T-cell (primary cell): ENCODE results near the gene CUL2. TPM values are rescaled to one million over a fixed set of nuclear protein-coding genes. Genes with fewer than 3 reads are reported as not detected.

Source experiments
- ATAC-seq, 4 experiments: fragments of 200-7000 bp in 3 of 4; fragments of 150-1000 bp in 1 of 4; cut with Tn5 transposase; replicated peaks in 1 of 4; 1 replicate in 3 of 4; 2 replicates in 1 of 4; pipeline ENCODE4 v1.10.0; 2021; ENCODE audit warnings: moderate library complexity in 3 of 4, mild to moderate bottlenecking in 2 of 4, moderate number of reproducible peaks in 1 of 4
- CTCF ChIA-PET, 2 donors: fragments of 300-600 bp; sonication (Branson Sonifier 250); formaldehyde crosslinking; loops; one replicate each; lab custom pipeline; 2022; ENCODE audit warnings: antibody characterized with exemption in 2 of 2; lab: Charles Lee
- POLR2A ChIA-PET, 2 donors: fragments of 300-600 bp; sonication (Branson Sonifier 250); formaldehyde crosslinking; loops; one replicate each; lab custom pipeline; 2022; ENCODE audit warnings: antibody characterized with exemption in 2 of 2; lab: Charles Lee
- DNase-seq, 35 experiments: peaks; one replicate each; pipeline versions ENCODE4 v3.0.0 to v3.0.0-alpha.2; 2013 to 2023
- H3K27ac ChIP-seq: one replicate; pipeline ENCODE4 v1.5.1; 2013; ENCODE audit warnings: low read length
- H3K27me3 ChIP-seq, 2 experiments: replicated peaks in 1 of 2; 1 replicate in 1 of 2; 2 replicates in 1 of 2; pipeline versions ENCODE4 v1.6.1 to v1.7.0; 2013; ENCODE audit warnings: low read length in 1 of 2, mixed read lengths in 1 of 2; ENCODE audit not compliant: control insufficient read depth in 2 of 2, insufficient read depth in 2 of 2; ENCODE audit errors: extremely low read depth in 1 of 2
- H3K36me3 ChIP-seq, 2 donors: 1 replicate in 1 of 2; 2 replicates in 1 of 2; pipeline versions ENCODE4 v1.6.1 to v1.7.0; 2013; ENCODE audit warnings: low read length in 1 of 2; ENCODE audit not compliant: control insufficient read depth in 2 of 2, insufficient read depth in 1 of 2; ENCODE audit errors: extremely low read depth in 1 of 2
- H3K4me1 ChIP-seq, 2 experiments: 1 replicate in 1 of 2; 2 replicates in 1 of 2; pipeline versions ENCODE4 v1.6.1 to v1.7.0; 2013; ENCODE audit warnings: low read length in 2 of 2, mixed read lengths in 1 of 2; ENCODE audit not compliant: insufficient read depth in 2 of 2, control insufficient read depth in 1 of 2; ENCODE audit errors: extremely low read depth in 1 of 2
- H3K4me3 ChIP-seq, 2 donors: 1 replicate in 1 of 2; 2 replicates in 1 of 2; pipeline versions ENCODE4 v1.5.1 to v1.7.0; 2013; ENCODE audit warnings: mild to moderate bottlenecking in 2 of 2, low read length in 1 of 2, moderate library complexity in 1 of 2; ENCODE audit not compliant: control insufficient read depth in 1 of 2; ENCODE audit errors: extremely low read depth in 1 of 2
- H3K9me3 ChIP-seq: 2 replicates; pipeline ENCODE4 v1.7.0; 2013
- H3K27ac Mint-ChIP-seq, 2 donors: one replicate each; pipeline ENCODE4 v1.8.0; 2020 to 2021; ENCODE audit warnings: mild to moderate bottlenecking in 2 of 2, mixed read lengths in 2 of 2
- H3K27me3 Mint-ChIP-seq, 2 donors: one replicate each; pipeline ENCODE4 v1.8.0; 2021 to 2022; ENCODE audit warnings: mixed read lengths in 2 of 2
- H3K36me3 Mint-ChIP-seq: one replicate; pipeline ENCODE4 v1.8.0; 2021; ENCODE audit warnings: mixed read lengths
- H3K4me1 Mint-ChIP-seq, 3 donors: one replicate each; pipeline ENCODE4 v1.8.0; 2020 to 2022; ENCODE audit warnings: mixed read lengths in 3 of 3, mild to moderate bottlenecking in 1 of 3
- H3K4me3 Mint-ChIP-seq, 3 donors: one replicate each; pipeline ENCODE4 v1.8.0; 2020 to 2022; ENCODE audit warnings: mild to moderate bottlenecking in 3 of 3, mixed read lengths in 3 of 3, moderate library complexity in 3 of 3
- H3K9me3 Mint-ChIP-seq, 3 donors: one replicate each; pipeline ENCODE4 v1.8.0; 2020 to 2022; ENCODE audit warnings: mixed read lengths in 3 of 3
- WGBS: methylation state at CpG from one replicate; pipeline ENCODE4 v1.1.5; 2013; ENCODE audit warnings: missing lambda C conversion rate; ENCODE audit not compliant: insufficient coverage; 5-methylcytosine and 5-hydroxymethylcytosine counted together
- total RNA-seq, 35 experiments: library from RNA in 6 of 35; stranded (reverse) in 6 of 35; fragments of 120-200 nt in 1 of 35; gene quantifications; one replicate each; pipeline versions ENCODE4 v1.2.1 to v1.2.4 and lab custom pipeline; 2013 to 2026

The CUL2 gene
- total RNA-seq, 5 donors from 2014 or later (not counting 1 experiment from before 2014, with no cell fraction given): 29.5 to 35.6 (median 31.2) TPM

DNA sequence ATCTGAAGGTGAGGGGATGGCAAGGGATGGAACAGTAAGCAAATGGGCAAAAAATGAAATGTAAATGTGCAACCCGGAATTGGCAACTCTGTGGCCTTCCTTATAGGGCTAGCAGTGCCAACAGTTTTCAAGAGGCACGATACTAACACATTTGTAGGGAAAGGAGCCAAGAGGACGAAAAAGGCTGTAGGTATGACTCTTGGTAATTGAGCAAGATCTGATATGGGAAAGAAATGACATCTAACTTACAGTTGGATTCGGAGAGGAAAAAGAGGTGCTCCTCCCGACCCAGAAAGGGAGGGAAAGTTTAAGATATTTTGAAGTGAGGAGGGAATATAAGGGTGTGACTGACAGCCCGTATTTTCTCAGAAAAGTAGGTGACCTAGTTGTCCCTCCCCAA lies 34.4 kb upstream of the CUL2 start:
- H3K4me1 Mint-ChIP-seq: peaks cover 18 to 41% (median 23%) of the 10 kb centered on the region in 3 donors
- Histone ChIP-seq H3K27ac (peak overlapping the region; percentile 16), H3K4me3 (no peak overlapping the region), H3K4me1 (peaks cover 3 to 21% of the 10 kb centered on the region in 2 experiments), H3K36me3 (no peaks in the 10 kb centered on the region), H3K27me3 (no peaks in the 10 kb centered on the region), H3K9me3 (no peaks in the 10 kb centered on the region)
- peak overlapping the region in 1 of 2 donors; percentile 58 for H3K27ac Mint-ChIP-seq
- H3K9me3 Mint-ChIP-seq: no peaks in the 10 kb centered on the region
- WGBS: 85% methylated on average over 4 of the region's 6 CpGs
- H3K36me3 Mint-ChIP-seq: no peaks in the 10 kb centered on the region
- no peak for DNase-seq
- no peak overlapping the region for H3K4me3 Mint-ChIP-seq
- ChIA-PET POLR2A (interaction anchor here (0.6 to 6.4 kb wide), 3 partner anchors 68 to 220 kb away, joined by 3 to 261 read pairs (median 3); no protein-coding TSS in a partner anchor), CTCF (interaction anchor here (0.8 to 12.6 kb wide), 3 partner anchors 71 to 95 kb away, joined by 3 to 253 read pairs (median 3); no protein-coding TSS in a partner anchor)
- ATAC-seq: no peak
- no peaks in the 10 kb centered on the region for H3K27me3 Mint-ChIP-seq

DNA sequence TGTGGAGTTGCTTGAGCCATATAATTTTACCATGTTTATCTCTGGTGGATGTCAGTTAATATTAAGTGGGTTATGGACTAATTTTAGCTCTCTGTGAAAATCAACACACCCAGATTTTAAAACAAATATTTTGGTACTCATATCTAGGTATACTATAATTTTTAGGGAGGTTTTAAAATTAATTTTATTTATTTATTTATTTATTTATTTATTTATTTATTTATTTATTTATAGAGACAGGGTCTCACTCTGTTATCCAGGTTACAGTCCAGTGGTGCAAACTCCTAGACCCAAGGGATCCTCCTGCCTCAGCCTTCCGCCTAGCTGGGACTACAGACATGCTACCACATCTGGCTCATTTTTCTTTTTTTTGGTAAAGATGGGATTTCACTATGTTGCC lies 29.2 kb upstream of the CUL2 start:
- no peaks in the 10 kb centered on the region for H3K36me3 Mint-ChIP-seq
- H3K27ac Mint-ChIP-seq: no peak overlapping the region

DNA sequence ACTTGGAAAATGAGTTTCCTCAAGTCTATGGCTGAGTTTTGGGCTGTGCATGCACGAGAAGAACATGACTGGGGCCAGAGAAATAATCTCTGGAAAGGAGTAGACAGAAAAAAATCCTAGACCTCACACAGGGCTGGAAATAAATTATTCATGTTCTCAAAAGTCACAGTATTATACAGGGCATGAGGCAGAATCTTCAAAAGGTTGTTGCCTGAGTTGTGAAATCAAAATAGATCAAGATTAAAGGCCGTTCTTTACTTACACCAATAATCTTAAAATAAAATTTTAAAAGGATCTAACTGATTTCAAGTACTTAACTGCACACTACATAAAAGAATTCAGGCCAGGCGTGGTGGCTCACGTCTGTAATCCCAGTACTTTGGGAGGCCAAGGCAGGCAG lies 22.4 kb upstream of the CUL2 start:
- peaks cover 2 to 3% of the 10 kb centered on the region in 2 donors for H3K27me3 Mint-ChIP-seq
- Histone ChIP-seq H3K27me3 (peaks cover 0 to 6% of the 10 kb centered on the region in 2 experiments), H3K36me3 (no peaks in the 10 kb centered on the region), H3K4me3 (no peak overlapping the region), H3K9me3 (no peaks in the 10 kb centered on the region), H3K27ac (no peak overlapping the region), H3K4me1 (no peaks in the 10 kb centered on the region)
- no peaks in the 10 kb centered on the region for H3K9me3 Mint-ChIP-seq
- POLR2A ChIA-PET: no interaction called here
- H3K4me3 Mint-ChIP-seq: no peak overlapping the region
- 29% methylated on average over 1 of the region's 4 CpGs for WGBS
- DNase-seq (no peak), ATAC-seq (no peak)
- CTCF ChIA-PET: no interaction called here
- no peaks in the 10 kb centered on the region for H3K36me3 Mint-ChIP-seq
- H3K27ac Mint-ChIP-seq: no peak overlapping the region
- no peaks in the 10 kb centered on the region for H3K4me1 Mint-ChIP-seq

More for the DNA sequence above, 29.2 kb upstream of the CUL2 start:
- ATAC-seq (no peak), DNase-seq (no peak)
- no peaks in the 10 kb centered on the region for H3K27me3 Mint-ChIP-seq
- H3K9me3 ChIP-seq: no peaks in the 10 kb centered on the region
- H3K36me3 ChIP-seq: no peaks in the 10 kb centered on the region
- no peak overlapping the region for H3K4me3 Mint-ChIP-seq
- peaks cover 0 to 12% (median 3%) of the 10 kb centered on the region in 3 donors for H3K4me1 Mint-ChIP-seq
- ChIA-PET POLR2A (interaction anchor here in 1 of 2 donors (2.0 kb wide), 1 partner anchor 76 kb away, joined by 11 read pairs; no protein-coding TSS in a partner anchor), CTCF (interaction anchor here (0.6 to 12.6 kb wide), 7 partner anchors 11 to 205 kb away, joined by 3 to 253 read pairs (median 5); no protein-coding TSS in a partner anchor)
- no peaks in the 10 kb centered on the region for H3K4me1 ChIP-seq
- H3K4me3 ChIP-seq: no peak overlapping the region
- no peaks in the 10 kb centered on the region for H3K27me3 ChIP-seq
- WGBS: no CpG with 5 or more reads among the region's 1 CpG
- no peaks in the 10 kb centered on the region for H3K9me3 Mint-ChIP-seq
- no peak overlapping the region for H3K27ac ChIP-seq

DNA sequence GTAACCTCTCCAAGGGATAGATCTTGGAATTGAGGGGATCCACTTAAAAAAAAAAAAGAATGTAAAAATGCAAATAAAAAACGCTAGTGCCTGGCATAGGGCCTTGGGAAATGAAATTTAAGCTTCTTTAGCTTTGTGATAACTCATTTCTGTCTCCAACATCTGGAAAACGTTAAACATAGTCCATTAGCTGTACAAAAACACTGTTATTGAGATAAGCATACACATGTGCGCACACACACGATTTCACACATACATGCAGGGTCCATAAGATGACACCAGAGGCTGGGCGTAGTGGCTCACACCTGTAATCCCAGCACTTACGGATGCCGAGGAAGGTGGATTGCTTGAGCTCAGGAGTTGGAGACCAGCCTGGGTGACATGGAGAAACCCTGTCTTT lies 13.7 kb upstream of the CUL2 start:
- H3K4me1 Mint-ChIP-seq: no peaks in the 10 kb centered on the region
- 86% methylated on average over 5 of the region's 7 CpGs for WGBS
- Histone ChIP-seq H3K36me3 (no peaks in the 10 kb centered on the region), H3K9me3 (no peaks in the 10 kb centered on the region), H3K27me3 (peaks cover 0 to 10% of the 10 kb centered on the region in 2 experiments), H3K27ac (no peak overlapping the region), H3K4me1 (no peaks in the 10 kb centered on the region), H3K4me3 (no peak overlapping the region)
- ATAC-seq (no peak), DNase-seq (no peak)
- ChIA-PET CTCF (no interaction called here), POLR2A (no interaction called here)
- no peak overlapping the region for H3K27ac Mint-ChIP-seq
- H3K36me3 Mint-ChIP-seq: no peaks in the 10 kb centered on the region
- no peak overlapping the region for H3K4me3 Mint-ChIP-seq
- no peaks in the 10 kb centered on the region for H3K27me3 Mint-ChIP-seq
- H3K9me3 Mint-ChIP-seq: no peaks in the 10 kb centered on the region

DNA sequence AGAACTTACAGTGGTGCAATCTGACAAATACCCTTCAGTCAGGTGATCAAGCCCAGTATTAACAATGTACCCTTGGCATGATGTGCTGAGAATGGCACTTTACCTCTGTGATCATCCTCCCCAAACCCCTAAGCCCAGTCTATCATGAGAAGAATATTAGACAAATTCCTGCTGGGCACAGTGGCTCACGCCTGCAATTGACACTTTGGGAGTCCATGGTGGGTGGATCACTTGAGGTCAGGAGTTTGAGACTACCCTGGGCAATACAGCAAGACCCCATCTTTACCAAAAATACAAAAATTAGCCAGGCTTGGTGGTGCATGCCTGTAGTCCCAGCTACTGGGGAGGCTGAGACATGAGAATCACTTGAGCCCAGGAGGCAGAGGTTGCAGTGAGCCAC lies 7.4 kb upstream of the CUL2 start:
- no peaks in the 10 kb centered on the region for H3K36me3 ChIP-seq
- no peak overlapping the region for H3K4me3 ChIP-seq
- H3K27me3 Mint-ChIP-seq: peaks cover 6 to 16% of the 10 kb centered on the region in 2 donors
- no peak overlapping the region for H3K27ac ChIP-seq
- H3K27ac Mint-ChIP-seq: no peak overlapping the region
- no peaks in the 10 kb centered on the region for H3K36me3 Mint-ChIP-seq
- no peak overlapping the region for H3K4me3 Mint-ChIP-seq
- ATAC-seq (no peak), DNase-seq (no peak)
- no peaks in the 10 kb centered on the region for H3K4me1 ChIP-seq
- peaks cover 0 to 23% of the 10 kb centered on the region in 2 experiments for H3K27me3 ChIP-seq
- ChIA-PET POLR2A (no interaction called here), CTCF (no interaction called here)
- H3K4me1 Mint-ChIP-seq: no peaks in the 10 kb centered on the region
- H3K9me3 Mint-ChIP-seq: no peaks in the 10 kb centered on the region
- no CpG with 5 or more reads among the region's 1 CpG for WGBS
- H3K9me3 ChIP-seq: no peaks in the 10 kb centered on the region

DNA sequence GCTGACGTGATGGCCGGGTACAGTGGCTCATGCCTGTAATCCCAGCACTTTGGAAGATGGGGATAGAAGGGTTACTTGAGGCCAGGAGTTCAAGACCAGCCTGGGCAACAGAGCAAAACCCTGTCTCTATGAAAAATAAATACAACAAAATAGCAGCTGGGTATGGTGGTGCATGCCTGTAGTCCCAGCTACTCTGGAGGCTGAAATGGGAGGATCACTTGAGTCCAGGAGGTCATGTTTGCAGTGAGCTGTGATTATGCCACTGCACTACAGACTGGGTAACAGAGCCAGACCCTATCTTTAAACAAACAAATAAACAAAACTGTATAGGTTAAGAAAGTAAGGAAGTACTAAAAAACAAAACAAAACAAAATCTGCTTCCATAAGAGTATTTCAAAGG lies 6.2 kb upstream of the CUL2 start:
- ChIA-PET CTCF (interaction anchor here in 1 of 2 donors (0.7 to 1.0 kb wide), 2 partner anchors 117 to 121 kb away, joined by 3 to 6 read pairs; no protein-coding TSS in a partner anchor), POLR2A (interaction anchor here in 1 of 2 donors (0.6 kb wide), 1 partner anchor 45 kb away, joined by 3 read pairs; no protein-coding TSS in a partner anchor)
- Histone ChIP-seq H3K9me3 (no peaks in the 10 kb centered on the region), H3K36me3 (no peaks in the 10 kb centered on the region), H3K27me3 (peaks cover 0 to 23% of the 10 kb centered on the region in 2 experiments), H3K4me3 (no peak overlapping the region), H3K27ac (no peak overlapping the region), H3K4me1 (no peaks in the 10 kb centered on the region)
- no peaks in the 10 kb centered on the region for H3K9me3 Mint-ChIP-seq
- ATAC-seq (no peak), DNase-seq (no peak)
- no peaks in the 10 kb centered on the region for H3K36me3 Mint-ChIP-seq
- H3K27me3 Mint-ChIP-seq: peaks cover 6 to 16% of the 10 kb centered on the region in 2 donors
- peaks cover under 1 to 2% (median 1%) of the 10 kb centered on the region in 3 donors for H3K4me1 Mint-ChIP-seq
- H3K4me3 Mint-ChIP-seq: no peak overlapping the region
- 75% methylated on average over 2 of the region's 2 CpGs for WGBS
- peak overlapping the region in 1 of 2 donors; percentile 28 for H3K27ac Mint-ChIP-seq
